ENCODE results near the gene B4GALT1.
"Not testable (repeated sequence)": the region's sequence is repeated elsewhere in the genome, so short reads cannot be mapped to it uniquely, and the experiment has no call there.

Gene B4GALT1

GRCh38 chr9:33097192-33097591 lies 69.9 kb downstream of the B4GALT1 start:
- TF ChIP-seq SUZ12 (IDR thresholded peaks at IDR 0.05) (no peak), ZNF384 (IDR thresholded peaks at IDR 0.05) (no peak), LEF1 (IDR thresholded peaks at IDR 0.05; ENCODE audit: borderline replicate concordance) (no peak), PKNOX1 (IDR thresholded peaks at IDR 0.05) (no peak), BHLHE40 (IDR thresholded peaks at IDR 0.05; ENCODE audit: borderline replicate concordance) (no peak), NFRKB (IDR thresholded peaks at IDR 0.05) (no peak), FOXM1 (IDR thresholded peaks at IDR 0.05; ENCODE audit: borderline replicate concordance) (no peak), ELF4 (IDR thresholded peaks at IDR 0.05) (no peak), SP1 (IDR thresholded peaks at IDR 0.05) (no peak), CTBP1 (IDR thresholded peaks at IDR 0.05; ENCODE audit: borderline replicate concordance) (no peak), ARNT (IDR thresholded peaks at IDR 0.05) (no peak), L3MBTL2 (conservative IDR thresholded peaks at IDR 0.05) (no peak), FOXA1 (IDR thresholded peaks at IDR 0.05) (no peak), TARDBP (IDR thresholded peaks at IDR 0.05) (no peak), HDGF (IDR thresholded peaks at IDR 0.05; ENCODE audit: borderline replicate concordance) (no peak)
- no peak for DNase-seq (ENCODE audit: extremely low spot score)
- POLR2A ChIA-PET, result no interaction called here
- CTCF ChIA-PET, result no interaction called here

GRCh38 chr9:33092634-33093033 lies 74.5 kb downstream of the B4GALT1 start:
- TF ChIP-seq SP1 (IDR thresholded peaks at IDR 0.05) (no peak), L3MBTL2 (conservative IDR thresholded peaks at IDR 0.05) (no peak), FOXM1 (IDR thresholded peaks at IDR 0.05; ENCODE audit: borderline replicate concordance) (no peak), ARNT (IDR thresholded peaks at IDR 0.05) (no peak), CTBP1 (IDR thresholded peaks at IDR 0.05; ENCODE audit: borderline replicate concordance) (no peak), BHLHE40 (IDR thresholded peaks at IDR 0.05; ENCODE audit: borderline replicate concordance) (no peak), TARDBP (IDR thresholded peaks at IDR 0.05) (no peak), FOXA1 (IDR thresholded peaks at IDR 0.05) (no peak), SUZ12 (IDR thresholded peaks at IDR 0.05) (no peak), PKNOX1 (IDR thresholded peaks at IDR 0.05) (no peak), FOXK2 (IDR thresholded peaks at IDR 0.05) (no peak), ZNF384 (IDR thresholded peaks at IDR 0.05) (no peak), LEF1 (IDR thresholded peaks at IDR 0.05; ENCODE audit: borderline replicate concordance) (no peak), ELF4 (IDR thresholded peaks at IDR 0.05) (no peak), HDGF (IDR thresholded peaks at IDR 0.05; ENCODE audit: borderline replicate concordance) (no peak)
- POLR2A ChIA-PET, result no interaction called here
- CTCF ChIA-PET, result no interaction called here
- DNase-seq (ENCODE audit: extremely low spot score), result no peak

- POLR2A ChIA-PET; DNase-seq (ENCODE audit: extremely low spot score); CTCF ChIA-PET: not testable (repeated sequence)
Measured at GRCh38 chr9:33085672-33086071, 81.5 kb downstream of the B4GALT1 start.

GRCh38 chr9:33082538-33083326 lies 84.4 kb downstream of the B4GALT1 start:
- no peak for TF ChIP-seq FOXK2 (IDR thresholded peaks at IDR 0.05)
- no peak for TF ChIP-seq ZNF384 (IDR thresholded peaks at IDR 0.05)
- TF ChIP-seq SUZ12 (IDR thresholded peaks at IDR 0.05), result no peak
- TF ChIP-seq L3MBTL2 (conservative IDR thresholded peaks at IDR 0.05), result no peak
- no peak for TF ChIP-seq SP1 (IDR thresholded peaks at IDR 0.05)
- no peak for TF ChIP-seq CTBP1 (IDR thresholded peaks at IDR 0.05; ENCODE audit: borderline replicate concordance)
- TF ChIP-seq ELF4 (IDR thresholded peaks at IDR 0.05), result no peak
- TF ChIP-seq PKNOX1 (IDR thresholded peaks at IDR 0.05), result no peak
- CTCF ChIA-PET, result interaction anchor here (1.2 kb wide), 1 partner anchor 143 kb away, joined by 3 read pairs; no protein-coding TSS in a partner anchor
- no peak for DNase-seq (ENCODE audit: extremely low spot score)
- POLR2A ChIA-PET, result interaction anchor here (0.7 kb wide), 1 partner anchor 144 kb away, joined by 3 read pairs; no protein-coding TSS in a partner anchor

- DNase-seq (ENCODE audit: extremely low spot score), result no peak
- POLR2A ChIA-PET, result interaction anchor here (0.7 kb wide), 1 partner anchor 144 kb away, joined by 3 read pairs; no protein-coding TSS in a partner anchor
- no peak for TF ChIP-seq HDGF (IDR thresholded peaks at IDR 0.05; ENCODE audit: borderline replicate concordance)
- no peak for TF ChIP-seq SUZ12 (IDR thresholded peaks at IDR 0.05)
- no peak for TF ChIP-seq PKNOX1 (IDR thresholded peaks at IDR 0.05)
- TF ChIP-seq L3MBTL2 (conservative IDR thresholded peaks at IDR 0.05), result no peak
- TF ChIP-seq FOXK2 (IDR thresholded peaks at IDR 0.05), result no peak
- TF ChIP-seq ARNT (IDR thresholded peaks at IDR 0.05), result no peak
- no peak for TF ChIP-seq NFRKB (IDR thresholded peaks at IDR 0.05)
- no peak for TF ChIP-seq BHLHE40 (IDR thresholded peaks at IDR 0.05; ENCODE audit: borderline replicate concordance)
- no peak for TF ChIP-seq TARDBP (IDR thresholded peaks at IDR 0.05)
- no peak for TF ChIP-seq ELF4 (IDR thresholded peaks at IDR 0.05)
- TF ChIP-seq FOXM1 (IDR thresholded peaks at IDR 0.05; ENCODE audit: borderline replicate concordance), result no peak
- no peak for TF ChIP-seq FOXA1 (IDR thresholded peaks at IDR 0.05)
- CTCF ChIA-PET, result interaction anchor here (1.2 kb wide), 1 partner anchor 144 kb away, joined by 3 read pairs; no protein-coding TSS in a partner anchor
Measured at GRCh38 chr9:33082128-33082527, 85.0 kb downstream of the B4GALT1 start.

All from HEK293T (cell line).